ENCODE results near the gene GFPT2. TPM values are rescaled to one million over a fixed set of nuclear protein-coding genes. Genes with fewer than 3 reads are reported as not detected.

The GFPT2 gene
- total and polyA plus RNA-seq, 10 of the 15 experiments (the other 5 are each of a cell fraction or from before 2014, with no cell fraction given) = 0.05 to 0.33 (median 0.11) TPM; not detected in 4

DNA sequence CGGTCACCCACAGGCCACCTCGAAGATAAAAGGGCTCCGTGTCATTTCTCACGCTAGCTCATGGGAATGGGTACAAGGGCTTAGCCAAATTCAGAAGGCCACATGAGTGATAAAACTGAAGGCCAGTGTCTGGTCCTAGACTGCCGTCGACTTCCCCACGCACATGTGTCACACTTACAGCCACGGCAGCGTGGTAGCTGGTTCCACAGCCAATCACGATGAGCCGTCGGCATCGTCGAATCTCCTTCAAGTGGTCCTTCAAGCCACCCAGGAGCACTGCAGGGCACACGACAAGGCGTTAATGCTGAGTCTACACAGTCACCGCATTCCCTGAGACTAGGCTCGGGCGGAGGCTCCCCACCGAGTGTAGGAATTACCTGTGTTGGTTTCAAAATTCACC lies 36.5 kb downstream of the GFPT2 start:
- no peak for ATAC-seq
- POLR2A ChIA-PET = no interaction called here
- WGBS (ENCODE audit: insufficient coverage, insufficient replicate concordance, low lambda C conversion rate, missing lambda C conversion rate) = 65% methylated on average over 20 of the region's 20 CpGs

More for the DNA sequence above, 36.5 kb downstream of the GFPT2 start:
- Histone ChIP-seq H2AFZ (ENCODE audit: control insufficient read depth, low read depth, low read length) (no peak overlapping the region), H3K4me3 (no peak overlapping the region), H3K79me2 (ENCODE audit: control insufficient read depth, insufficient read depth, low read length) (no peaks in the 10 kb centered on the region), H3K4me1 (ENCODE audit: control insufficient read depth, insufficient read depth, low read length) (no peaks in the 10 kb centered on the region), H4K20me1 (ENCODE audit: control insufficient read depth, insufficient read depth) (no peaks in the 10 kb centered on the region), H3K36me3 (ENCODE audit: control insufficient read depth in 2 of 2, insufficient read depth in 2 of 2, low read length in 1 of 2) (no peaks in the 10 kb centered on the region), H3K9ac (ENCODE audit: control insufficient read depth, insufficient read depth, low read length) (no peak overlapping the region), H3K27ac (ENCODE audit: control insufficient read depth, insufficient read depth) (no peak overlapping the region), H3K9me3 (replicated peaks; ENCODE audit: control insufficient read depth, insufficient read depth, low read length) (no peaks in the 10 kb centered on the region), H3K4me2 (ENCODE audit: control insufficient read depth, insufficient read depth) (no peak overlapping the region), H3K27me3 (replicated peaks in 1 of 2; ENCODE audit: control insufficient read depth in 2 of 2, insufficient read depth in 2 of 2, low read length in 1 of 2) (no peaks in the 10 kb centered on the region; a peak in 1 of 4 replicates)
- TF ChIP-seq YBX1 (IDR thresholded peaks at IDR 0.05) = no peak
- TF ChIP-seq, protein P1, sequence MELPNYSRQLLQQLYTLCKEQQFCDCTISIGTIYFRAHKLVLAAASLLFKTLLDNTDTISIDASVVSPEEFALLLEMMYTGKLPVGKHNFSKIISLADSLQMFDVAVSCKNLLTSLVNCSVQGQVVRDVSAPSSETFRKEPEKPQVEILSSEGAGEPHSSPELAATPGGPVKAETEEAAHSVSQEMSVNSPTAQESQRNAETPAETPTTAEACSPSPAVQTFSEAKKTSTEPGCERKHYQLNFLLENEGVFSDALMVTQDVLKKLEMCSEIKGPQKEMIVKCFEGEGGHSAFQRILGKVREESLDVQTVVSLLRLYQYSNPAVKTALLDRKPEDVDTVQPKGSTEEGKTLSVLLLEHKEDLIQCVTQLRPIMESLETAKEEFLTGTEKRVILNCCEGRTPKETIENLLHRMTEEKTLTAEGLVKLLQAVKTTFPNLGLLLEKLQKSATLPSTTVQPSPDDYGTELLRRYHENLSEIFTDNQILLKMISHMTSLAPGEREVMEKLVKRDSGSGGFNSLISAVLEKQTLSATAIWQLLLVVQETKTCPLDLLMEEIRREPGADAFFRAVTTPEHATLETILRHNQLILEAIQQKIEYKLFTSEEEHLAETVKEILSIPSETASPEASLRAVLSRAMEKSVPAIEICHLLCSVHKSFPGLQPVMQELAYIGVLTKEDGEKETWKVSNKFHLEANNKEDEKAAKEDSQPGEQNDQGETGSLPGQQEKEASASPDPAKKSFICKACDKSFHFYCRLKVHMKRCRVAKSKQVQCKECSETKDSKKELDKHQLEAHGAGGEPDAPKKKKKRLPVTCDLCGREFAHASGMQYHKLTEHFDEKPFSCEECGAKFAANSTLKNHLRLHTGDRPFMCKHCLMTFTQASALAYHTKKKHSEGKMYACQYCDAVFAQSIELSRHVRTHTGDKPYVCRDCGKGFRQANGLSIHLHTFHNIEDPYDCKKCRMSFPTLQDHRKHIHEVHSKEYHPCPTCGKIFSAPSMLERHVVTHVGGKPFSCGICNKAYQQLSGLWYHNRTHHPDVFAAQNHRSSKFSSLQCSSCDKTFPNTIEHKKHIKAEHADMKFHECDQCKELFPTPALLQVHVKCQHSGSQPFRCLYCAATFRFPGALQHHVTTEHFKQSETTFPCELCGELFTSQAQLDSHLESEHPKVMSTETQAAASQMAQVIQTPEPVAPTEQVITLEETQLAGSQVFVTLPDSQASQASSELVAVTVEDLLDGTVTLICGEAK (IDR thresholded peaks at IDR 0.05; ENCODE audit: borderline replicate concordance) = no peak
- no peak for TF ChIP-seq SKIL (IDR thresholded peaks at IDR 0.05; ENCODE audit: low read depth, poor library complexity, severe bottlenecking)
- TF ChIP-seq SMC3 (IDR thresholded peaks at IDR 0.05; ENCODE audit: borderline replicate concordance, low read length) = no peak
- TF ChIP-seq, protein P2, sequence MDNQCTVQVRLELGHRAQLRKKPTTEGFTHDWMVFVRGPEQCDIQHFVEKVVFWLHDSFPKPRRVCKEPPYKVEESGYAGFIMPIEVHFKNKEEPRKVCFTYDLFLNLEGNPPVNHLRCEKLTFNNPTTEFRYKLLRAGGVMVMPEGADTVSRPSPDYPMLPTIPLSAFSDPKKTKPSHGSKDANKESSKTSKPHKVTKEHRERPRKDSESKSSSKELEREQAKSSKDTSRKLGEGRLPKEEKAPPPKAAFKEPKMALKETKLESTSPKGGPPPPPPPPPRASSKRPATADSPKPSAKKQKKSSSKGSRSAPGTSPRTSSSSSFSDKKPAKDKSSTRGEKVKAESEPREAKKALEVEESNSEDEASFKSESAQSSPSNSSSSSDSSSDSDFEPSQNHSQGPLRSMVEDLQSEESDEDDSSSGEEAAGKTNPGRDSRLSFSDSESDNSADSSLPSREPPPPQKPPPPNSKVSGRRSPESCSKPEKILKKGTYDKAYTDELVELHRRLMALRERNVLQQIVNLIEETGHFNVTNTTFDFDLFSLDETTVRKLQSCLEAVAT (IDR thresholded peaks at IDR 0.05) = no peak
- TF ChIP-seq MAX (IDR thresholded peaks at IDR 0.05; ENCODE audit: low read depth, low read length) = no peak
- TF ChIP-seq NFXL1 (IDR thresholded peaks at IDR 0.05; ENCODE audit: borderline replicate concordance) = no peak
- no peak for TF ChIP-seq CBX5 (IDR thresholded peaks at IDR 0.05; ENCODE audit: low read depth)
- TF ChIP-seq, protein P3, sequence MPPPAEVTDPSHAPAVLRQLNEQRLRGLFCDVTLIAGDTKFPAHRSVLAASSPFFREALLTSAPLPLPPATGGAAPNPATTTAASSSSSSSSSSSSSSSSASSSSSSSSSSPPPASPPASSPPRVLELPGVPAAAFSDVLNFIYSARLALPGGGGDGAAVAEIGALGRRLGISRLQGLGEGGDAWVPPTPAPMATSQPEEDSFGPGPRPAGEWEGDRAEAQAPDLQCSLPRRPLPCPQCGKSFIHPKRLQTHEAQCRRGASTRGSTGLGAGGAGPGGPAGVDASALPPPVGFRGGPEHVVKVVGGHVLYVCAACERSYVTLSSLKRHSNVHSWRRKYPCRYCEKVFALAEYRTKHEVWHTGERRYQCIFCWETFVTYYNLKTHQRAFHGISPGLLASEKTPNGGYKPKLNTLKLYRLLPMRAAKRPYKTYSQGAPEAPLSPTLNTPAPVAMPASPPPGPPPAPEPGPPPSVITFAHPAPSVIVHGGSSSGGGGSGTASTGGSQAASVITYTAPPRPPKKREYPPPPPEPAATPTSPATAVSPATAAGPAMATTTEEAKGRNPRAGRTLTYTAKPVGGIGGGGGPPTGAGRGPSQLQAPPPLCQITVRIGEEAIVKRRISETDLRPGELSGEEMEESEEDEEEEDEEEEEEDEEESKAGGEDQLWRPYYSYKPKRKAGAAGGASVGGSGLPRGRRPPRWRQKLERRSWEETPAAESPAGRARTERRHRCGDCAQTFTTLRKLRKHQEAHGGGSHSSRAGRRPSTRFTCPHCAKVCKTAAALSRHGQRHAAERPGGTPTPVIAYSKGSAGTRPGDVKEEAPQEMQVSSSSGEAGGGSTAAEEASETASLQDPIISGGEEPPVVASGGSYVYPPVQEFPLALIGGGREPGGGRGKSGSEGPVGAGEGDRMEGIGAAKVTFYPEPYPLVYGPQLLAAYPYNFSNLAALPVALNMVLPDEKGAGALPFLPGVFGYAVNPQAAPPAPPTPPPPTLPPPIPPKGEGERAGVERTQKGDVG (CRISPR knock-in tag; IDR thresholded peaks at IDR 0.05) = no peak
- CTCF ChIA-PET = interaction anchor here (0.7 to 6.8 kb wide), 12 partner anchors 8 to 191 kb away, joined by 3 to 139 read pairs (median 8); partner anchors contain the start of gene MAPK9
- intact Hi-C loops (cut with micrococcal nuclease; ENCODE audit: unreplicated experiment) = loop anchor here (5.0 kb wide), 1 partner anchor 189 kb away; no protein-coding TSS in a partner anchor
- BruUV-seq (replicated peaks) = no TSS peak
- RAD21 ChIA-PET (ENCODE audit: unreplicated experiment) = interaction anchor here (0.9 to 3.3 kb wide), 6 partner anchors 10 to 115 kb away, joined by 3 to 33 read pairs (median 4); partner anchors contain the start of gene MAPK9
- SMC1A ChIA-PET (ENCODE audit: uncharacterized antibody, unreplicated experiment) = interaction anchor here (1.2 to 4.4 kb wide), 5 partner anchors 12 to 115 kb away, joined by 3 to 28 read pairs (median 7); no protein-coding TSS in a partner anchor
- no peak for FAIRE-seq
- DNase-seq (ENCODE audit: low read depth, low spot score) = no peak
- in situ Hi-C loops (cut with MboI) = no loop called here

All from GM12878 (cell line).